Measurements from ENCODE around the gene ADCY4. TPM values are rescaled to one million over a fixed set of nuclear protein-coding genes. Genes with fewer than 3 reads are reported as not detected.

The ADCY4 gene
- total and polyA plus RNA-seq, 2 of the 8 experiments (the other 6 are each of a cell fraction or from before 2014, with no cell fraction given), result 0.27 to 0.35 TPM

- TF ChIP-seq SIN3A (conservative IDR thresholded peaks at IDR 0.05 in 1 of 2, IDR thresholded peaks at IDR 0.05 in 1 of 2; ENCODE audit: low read depth in 1 of 2, low read length in 2 of 2) (no peak), POLR2AphosphoS5 (IDR thresholded peaks at IDR 0.05; ENCODE audit: low read depth, low read length) (no peak), HDAC2 (IDR thresholded peaks at IDR 0.05; ENCODE audit: borderline replicate concordance in 1 of 2, low read depth in 2 of 2, low read length in 2 of 2) (no peak), CBX5 (IDR thresholded peaks at IDR 0.05; ENCODE audit: low read depth, low read length) (no peak), KDM5A (IDR thresholded peaks at IDR 0.05; ENCODE audit: low read length) (no peak), CHD2 (IDR thresholded peaks at IDR 0.05; ENCODE audit: low read length) (no peak), TEAD4 (IDR thresholded peaks at IDR 0.05; ENCODE audit: low read depth, low read length) (no peak)
Observed at GRCh38 chr14:24280797-24281460, 53.9 kb downstream of the ADCY4 start (continued).
